ENCODE data around the gene HSF2BP.

Gene HSF2BP

GRCh38 chr21:43632373-43632905, 26.8 kb downstream of the HSF2BP start:
- no peak for TF ChIP-seq CTCF (IDR thresholded peaks at IDR 0.05; ENCODE audit: low read depth, low read length, missing control alignments)
- DNase-seq (ENCODE audit: low read depth): no peak
- no peak overlapping the region for H3K4me3 ChIP-seq (ENCODE audit: low read depth, low read length)

- no peak for TF ChIP-seq CTCF (IDR thresholded peaks at IDR 0.05; ENCODE audit: low read depth, low read length, missing control alignments)
- no peak for DNase-seq (ENCODE audit: low read depth)
- no peak overlapping the region for H3K4me3 ChIP-seq (ENCODE audit: low read depth, low read length)
These were observed 27.7 kb downstream of the HSF2BP start for GRCh38 chr21:43631411-43632107.

GRCh38 chr21:43627527-43627926, 31.8 kb downstream of the HSF2BP start:
- no peak for DNase-seq (ENCODE audit: low read depth)
- H3K4me3 ChIP-seq (ENCODE audit: low read depth, low read length): no peak overlapping the region
- TF ChIP-seq CTCF (IDR thresholded peaks at IDR 0.05; ENCODE audit: low read depth, low read length, missing control alignments): no peak

- TF ChIP-seq CTCF (IDR thresholded peaks at IDR 0.05; ENCODE audit: low read depth, low read length, missing control alignments): no peak
- H3K4me3 ChIP-seq (ENCODE audit: low read depth, low read length): no peak overlapping the region
- no peak for DNase-seq (ENCODE audit: low read depth)
These were observed 32.9 kb downstream of the HSF2BP start for GRCh38 chr21:43626390-43626789.

GRCh38 chr21:43624339-43624738, 34.9 kb downstream of the HSF2BP start:
- no peak for TF ChIP-seq CTCF (IDR thresholded peaks at IDR 0.05; ENCODE audit: low read depth, low read length, missing control alignments)
- no peak for DNase-seq (ENCODE audit: low read depth)
- H3K4me3 ChIP-seq (ENCODE audit: low read depth, low read length): no peak overlapping the region

- no peak for DNase-seq (ENCODE audit: low read depth)
- TF ChIP-seq CTCF (IDR thresholded peaks at IDR 0.05; ENCODE audit: low read depth, low read length, missing control alignments): no peak
- H3K4me3 ChIP-seq (ENCODE audit: low read depth, low read length): no peak overlapping the region
These were observed 35.7 kb downstream of the HSF2BP start for GRCh38 chr21:43623588-43623987.

- no peak for DNase-seq (ENCODE audit: low read depth)
- TF ChIP-seq CTCF (IDR thresholded peaks at IDR 0.05; ENCODE audit: low read depth, low read length, missing control alignments): no peak
- no peak overlapping the region for H3K4me3 ChIP-seq (ENCODE audit: low read depth, low read length)
These were observed 36.5 kb downstream of the HSF2BP start for GRCh38 chr21:43622796-43623195.
